HCEC 1CT (cell line): ENCODE data around the gene LSMEM2.
"Not testable (repeated sequence)": the region's sequence is repeated elsewhere in the genome, so short reads cannot be mapped to it uniquely, and the experiment has no call there.

Experiments used
- DNase-seq: peaks from one replicate; pipeline ENCODE4 v3.0.0-alpha.2; 2017

LSMEM2 gene

DNA sequence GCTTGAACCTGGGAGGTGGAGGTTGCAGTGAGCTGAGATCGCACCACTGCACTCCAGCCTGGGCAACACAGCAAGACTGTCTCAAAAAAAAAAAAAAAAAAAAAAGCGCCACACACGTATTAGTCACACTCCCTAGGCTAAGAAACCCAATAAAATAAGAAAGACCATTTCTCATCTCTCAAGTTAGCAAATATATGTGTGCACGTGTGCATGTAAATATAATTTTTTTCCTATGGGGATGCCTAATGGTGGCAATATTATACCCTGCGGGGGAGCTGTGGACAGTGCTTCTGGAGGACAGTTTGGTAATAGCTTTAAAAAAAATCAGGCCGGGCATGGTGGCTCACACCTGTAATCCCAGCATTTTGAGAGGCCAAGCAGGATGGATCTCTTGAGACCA lies 5.2 kb downstream of the LSMEM2 start:
- not testable (repeated sequence) for DNase-seq

DNA sequence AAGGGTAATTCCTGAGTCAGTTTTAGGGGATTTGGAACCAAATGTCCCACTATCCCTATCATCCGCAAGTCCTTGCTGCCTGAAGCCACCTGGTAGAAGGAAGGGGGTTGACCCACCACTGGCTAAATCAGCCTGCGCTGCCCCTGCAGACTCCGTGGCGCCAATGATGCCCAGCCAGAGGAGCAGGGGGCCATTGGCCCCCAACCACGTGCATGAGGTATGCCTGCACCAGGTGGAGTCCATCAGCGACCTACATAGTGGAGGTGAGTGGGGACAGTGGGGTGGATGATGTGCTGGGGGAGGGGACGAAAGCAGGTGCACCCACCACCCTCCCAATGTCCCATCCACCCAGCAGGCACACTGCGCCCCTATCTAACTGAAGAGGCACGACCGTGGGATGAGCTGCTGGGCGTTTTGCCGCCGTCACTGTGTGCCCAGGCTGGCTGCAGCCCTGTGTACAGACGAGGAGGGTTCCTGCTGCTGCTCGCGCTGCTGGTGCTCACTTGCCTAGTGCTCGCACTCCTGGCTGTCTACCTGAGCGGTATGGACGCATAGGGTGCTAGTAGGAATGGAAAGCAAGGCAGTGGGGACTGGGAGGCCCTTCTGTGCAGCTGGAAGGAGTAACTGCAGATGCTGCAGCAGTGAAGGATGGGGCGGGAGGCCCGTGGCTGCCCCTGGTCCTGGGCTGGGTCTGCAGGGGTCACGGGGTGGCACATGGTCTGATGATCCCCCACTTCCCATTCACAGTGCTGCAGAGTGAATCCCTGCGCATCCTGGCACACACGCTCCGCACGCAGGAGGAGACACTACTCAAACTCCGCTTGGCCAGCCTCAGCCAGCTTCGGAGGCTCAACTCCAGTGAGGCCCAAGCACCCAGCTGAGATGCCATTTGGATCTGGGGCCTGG lies 7.7 kb downstream of the LSMEM2 start:
- no peak for DNase-seq

DNA sequence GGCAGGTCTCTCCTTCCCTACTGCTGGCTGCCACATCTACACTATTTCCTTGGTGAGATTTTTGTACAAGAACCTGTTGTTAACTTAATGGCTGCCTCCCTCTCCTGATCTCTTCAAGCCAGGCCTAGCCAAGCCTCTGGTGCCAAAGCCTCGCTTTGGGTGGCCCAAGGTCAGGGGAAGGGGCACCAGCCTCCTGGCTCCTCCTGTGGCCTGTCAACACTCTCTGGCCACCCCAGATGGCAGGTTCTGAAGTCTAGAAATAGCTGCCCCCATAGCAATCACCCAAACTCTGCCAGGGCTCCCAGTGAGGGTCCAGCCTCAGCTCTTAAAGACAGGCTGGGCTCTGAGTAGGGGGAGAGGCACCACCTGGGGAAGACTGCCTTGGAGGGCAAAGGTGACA lies 8.4 kb downstream of the LSMEM2 start:
- DNase-seq, result no peak

DNA sequence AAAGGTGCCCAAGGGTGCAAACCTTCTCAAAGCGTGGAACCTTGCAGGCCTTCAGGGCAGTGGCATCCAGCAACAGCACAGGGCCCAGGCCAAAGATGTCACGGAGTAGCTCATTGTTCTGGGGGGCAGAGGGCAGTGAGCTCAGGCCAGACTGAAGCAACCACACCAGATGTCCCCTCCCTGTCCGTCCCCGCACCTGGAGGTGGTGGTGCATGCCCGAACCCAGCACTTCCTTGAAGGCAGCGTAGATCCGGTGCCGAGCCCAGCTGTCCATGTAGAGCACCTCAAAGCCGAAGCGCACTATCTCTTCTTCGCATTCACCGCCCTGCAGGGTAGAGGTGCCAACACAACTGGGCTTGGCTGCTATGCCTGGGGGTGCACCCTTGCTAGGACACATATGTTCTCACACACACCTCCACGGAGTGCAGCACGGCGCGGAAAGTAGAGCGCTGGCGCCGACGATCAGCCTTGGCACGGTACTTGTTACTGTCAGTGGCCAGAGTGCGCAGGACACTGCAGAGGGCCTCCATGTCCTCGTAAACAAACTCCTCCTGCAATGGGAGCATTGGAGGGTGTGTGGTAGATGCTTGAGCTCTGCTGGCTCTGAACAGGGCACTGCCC lies 9.6 kb downstream of the LSMEM2 start:
- DNase-seq, result no peak

DNA sequence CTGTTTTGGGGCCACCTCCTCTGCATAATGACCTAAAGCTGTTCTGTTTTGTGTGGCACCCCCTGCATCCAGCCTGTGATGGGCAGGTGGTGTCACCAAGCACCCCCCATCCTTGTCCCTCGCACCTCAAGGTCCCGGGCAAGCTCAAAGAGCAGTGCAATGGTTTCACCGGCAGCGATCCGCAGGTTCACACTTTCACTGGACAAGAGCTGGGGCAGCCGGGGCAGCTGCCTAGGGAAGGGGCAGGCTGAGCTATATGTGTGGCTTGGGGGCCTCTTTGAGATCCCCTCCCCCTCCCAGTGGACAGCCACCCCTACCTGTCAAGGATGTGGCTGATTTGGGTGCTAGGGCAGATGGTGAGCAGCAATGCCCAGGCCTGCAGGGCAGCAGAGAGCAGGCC lies 10.2 kb downstream of the LSMEM2 start:
- DNase-seq, result no peak

DNA sequence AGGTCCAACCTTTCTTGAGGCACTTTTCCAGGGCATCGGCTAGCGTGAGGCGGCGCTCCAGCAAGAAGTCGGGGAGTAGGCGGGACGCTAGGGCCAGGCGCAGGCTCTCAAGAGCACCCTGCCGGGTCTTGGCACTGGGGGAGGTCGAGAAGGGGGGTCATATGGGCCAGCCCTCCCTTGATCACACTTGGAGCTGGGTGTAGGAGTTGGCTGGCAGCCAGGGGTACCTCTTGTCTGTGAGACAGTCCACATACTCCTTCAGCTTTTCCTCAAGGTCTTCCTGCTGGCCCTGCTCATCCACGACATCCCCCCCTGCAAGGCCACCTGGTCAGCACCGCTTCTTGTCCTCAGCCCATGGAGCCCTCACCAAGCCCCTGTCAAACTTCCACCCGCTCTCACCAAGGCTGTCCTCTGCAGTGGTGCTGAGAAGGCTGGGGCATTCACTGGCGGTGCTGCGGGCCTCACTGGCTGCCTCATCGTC lies 11.3 kb downstream of the LSMEM2 start:
- DNase-seq, result no peak

DNA sequence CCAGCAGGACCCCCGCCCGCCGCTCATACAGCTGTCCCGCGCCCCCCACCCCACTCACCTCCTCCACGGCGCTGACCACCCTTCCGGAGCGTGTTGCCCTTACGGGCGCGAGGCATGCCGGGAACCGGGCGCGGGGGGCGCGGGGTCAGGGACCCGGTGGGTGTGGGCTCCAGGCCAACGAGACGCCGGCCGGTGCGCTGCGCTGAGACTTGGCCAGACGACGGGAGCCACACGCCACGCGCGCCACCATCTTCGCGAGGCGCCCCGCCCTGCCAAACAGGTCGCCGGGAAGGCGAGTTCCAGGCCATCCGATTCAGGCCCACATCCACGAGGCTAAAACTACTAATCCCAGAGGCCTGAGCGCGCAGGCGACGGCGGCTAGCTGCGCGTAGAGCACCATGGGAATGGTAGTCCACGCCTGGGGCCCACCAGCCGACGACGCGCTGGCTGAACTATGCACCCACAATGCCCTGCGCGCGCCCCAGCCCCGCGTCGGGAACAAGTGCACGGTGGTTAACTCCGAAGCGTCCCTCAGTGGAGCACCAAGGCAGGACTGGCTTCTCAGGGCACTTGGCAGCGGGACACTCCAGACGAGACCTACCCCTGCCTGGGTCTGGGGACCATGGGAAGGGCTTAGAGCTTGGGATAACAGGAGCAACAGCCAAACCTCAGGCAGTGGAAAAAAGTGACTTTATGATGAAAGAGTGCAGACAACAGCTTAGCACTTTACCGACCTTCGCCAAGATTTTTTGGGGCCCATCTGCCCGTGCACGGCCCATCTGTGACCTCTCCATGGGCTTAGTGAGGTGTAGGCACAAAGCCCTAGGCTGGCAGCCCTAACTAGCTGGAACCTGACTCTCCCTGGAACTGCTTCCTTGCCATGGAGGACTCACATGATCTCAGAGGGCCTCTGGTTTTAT lies 13.5 kb downstream of the LSMEM2 start, which contains the start of gene IFRD2:
Gene IFRD2, minus strand, starts transcription at position 271 of the 920 bp plus-strand sequence. Its CDS starts 155 bp downstream, at position 116.
- peak; percentile 99 for DNase-seq

DNA sequence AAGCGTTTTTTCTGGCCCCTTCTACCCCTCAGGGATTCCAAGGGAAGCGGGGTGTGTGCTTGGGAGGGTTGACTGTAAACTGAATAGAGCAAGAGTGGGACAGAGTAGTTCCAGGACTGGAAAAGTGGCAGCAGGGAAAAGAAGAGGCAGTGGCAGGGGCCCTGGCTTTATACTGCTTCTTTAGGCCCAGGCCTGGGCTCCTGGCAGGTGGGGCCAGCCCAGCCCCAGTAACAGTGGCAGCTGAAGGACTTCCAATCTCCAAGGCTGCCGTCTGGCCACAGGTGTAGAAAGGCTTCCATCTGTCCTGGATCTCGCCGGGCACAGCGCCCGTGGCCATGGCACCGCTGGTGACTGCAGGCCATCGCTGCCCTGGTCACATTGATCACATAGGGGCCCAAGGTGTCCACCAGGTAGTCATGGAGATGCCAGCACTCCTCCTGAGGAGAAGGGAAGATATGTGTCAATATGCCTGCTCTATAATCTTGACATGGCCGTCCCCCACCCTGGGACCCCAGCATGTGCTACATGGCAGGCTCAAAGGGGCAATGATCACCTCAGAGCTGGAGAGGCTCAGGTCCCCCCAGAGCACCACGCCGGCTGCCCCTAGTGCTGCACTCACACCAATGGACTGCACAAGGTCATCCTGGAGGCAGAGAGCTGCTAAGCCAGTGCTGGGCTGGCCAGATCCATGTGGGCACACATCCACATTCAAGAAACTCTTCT lies 14.4 kb downstream of the LSMEM2 start:
- DNase-seq, result no peak

DNA sequence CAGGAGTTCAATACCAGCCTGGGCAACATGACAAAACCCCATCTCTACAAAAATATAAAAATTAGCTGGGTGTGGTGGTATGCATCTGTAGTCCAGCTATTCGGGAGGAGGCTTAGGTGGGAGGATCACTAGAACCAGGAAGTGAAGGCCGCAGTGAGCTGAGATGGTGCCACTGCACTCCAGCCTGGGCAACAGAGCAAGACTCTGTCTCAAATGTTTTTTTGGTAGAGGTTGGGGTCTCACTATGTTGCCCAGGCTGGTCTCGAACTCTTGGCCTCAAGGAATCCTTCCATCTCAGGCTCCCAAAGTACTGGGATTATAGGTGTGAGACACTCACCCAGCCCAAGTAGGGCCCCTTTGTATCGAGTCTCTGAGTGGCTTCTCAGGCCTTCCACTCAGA lies 15.2 kb downstream of the LSMEM2 start:
- no peak for DNase-seq

DNA sequence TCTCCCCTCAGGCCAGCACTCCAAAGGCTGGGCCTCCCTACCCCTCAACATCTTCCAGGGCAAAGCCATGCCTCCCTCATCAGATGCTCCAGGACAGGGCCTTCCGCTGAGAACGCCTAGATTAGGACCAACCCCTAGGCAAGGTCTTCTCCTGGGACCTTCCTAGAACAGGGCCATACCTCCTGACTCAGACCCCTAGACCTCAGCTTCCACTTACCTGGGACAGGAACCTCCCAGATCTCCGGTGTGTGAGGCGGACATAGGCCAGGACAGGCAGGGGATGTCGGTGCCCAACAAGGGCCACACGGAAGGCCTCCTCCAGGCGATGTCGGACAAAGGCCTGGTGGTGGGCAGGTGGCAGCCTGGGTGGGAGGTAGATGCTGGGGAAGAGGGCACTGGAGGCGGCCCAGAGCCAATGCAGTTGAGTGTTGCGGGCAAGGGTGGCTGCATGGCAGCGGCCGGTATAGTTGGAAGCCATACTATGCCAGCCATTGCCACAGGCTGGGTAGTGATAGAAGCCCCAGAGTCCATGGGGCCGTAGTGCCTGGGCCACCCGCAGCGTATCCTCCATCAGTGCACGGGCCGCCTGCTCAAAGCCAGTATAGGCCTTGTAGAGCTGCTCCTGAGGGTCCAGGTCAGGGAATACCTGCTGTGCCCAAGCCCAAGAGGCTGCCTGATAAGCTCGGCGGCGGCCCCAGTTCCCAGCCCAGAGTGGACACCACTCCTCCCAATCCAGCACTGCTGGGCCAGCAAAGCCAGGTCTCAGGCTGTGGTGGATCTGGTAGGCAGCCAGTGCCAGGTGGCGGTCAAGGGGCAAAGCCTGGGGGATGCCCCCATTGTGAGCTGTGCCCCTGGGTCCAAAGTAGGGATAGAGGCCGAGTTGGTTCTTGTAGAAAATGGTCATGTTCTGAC lies 15.9 kb downstream of the LSMEM2 start:
- no peak for DNase-seq

DNA sequence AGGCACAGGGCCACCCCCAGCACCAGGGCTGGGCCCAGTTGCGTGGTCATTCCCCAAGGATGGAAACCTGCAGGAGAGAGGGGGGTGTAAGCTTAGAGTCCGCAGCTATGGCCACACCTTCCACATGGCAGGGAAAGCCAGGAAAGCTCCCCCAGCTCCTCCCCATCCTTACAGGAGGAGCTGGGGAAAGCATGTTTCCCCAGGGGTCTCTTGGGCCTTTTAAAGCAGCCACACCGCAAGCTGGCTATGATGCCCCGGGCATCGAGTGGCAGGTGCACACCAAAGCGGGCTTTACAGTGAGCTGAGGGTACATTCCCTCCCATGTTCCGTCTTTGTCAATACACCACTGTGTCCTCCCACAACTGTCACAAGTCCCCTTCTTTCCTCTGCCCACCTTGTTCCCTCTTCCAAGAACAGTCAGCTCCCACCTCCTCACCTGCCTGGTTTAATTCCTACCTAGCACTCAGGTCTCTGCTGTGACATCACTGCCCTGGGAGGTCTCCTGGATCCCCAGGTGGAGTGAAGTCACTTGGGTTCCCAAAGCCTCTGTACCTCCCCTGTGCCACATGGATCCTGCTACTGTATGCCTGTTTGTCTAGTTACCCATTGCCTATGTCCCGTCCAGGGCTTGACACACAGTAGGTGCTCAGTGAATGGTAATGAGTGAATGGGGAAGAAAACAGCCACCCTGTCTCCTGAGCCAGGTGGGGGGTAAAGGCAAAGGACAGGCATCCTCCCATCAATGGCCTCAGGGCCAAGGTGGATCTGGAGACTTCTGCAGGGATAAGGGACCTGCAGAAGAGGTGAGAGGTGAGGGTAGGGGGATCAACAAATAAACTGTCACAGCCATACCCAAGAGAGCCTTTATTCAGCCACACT lies 16.9 kb downstream of the LSMEM2 start:
- no peak for DNase-seq

DNA sequence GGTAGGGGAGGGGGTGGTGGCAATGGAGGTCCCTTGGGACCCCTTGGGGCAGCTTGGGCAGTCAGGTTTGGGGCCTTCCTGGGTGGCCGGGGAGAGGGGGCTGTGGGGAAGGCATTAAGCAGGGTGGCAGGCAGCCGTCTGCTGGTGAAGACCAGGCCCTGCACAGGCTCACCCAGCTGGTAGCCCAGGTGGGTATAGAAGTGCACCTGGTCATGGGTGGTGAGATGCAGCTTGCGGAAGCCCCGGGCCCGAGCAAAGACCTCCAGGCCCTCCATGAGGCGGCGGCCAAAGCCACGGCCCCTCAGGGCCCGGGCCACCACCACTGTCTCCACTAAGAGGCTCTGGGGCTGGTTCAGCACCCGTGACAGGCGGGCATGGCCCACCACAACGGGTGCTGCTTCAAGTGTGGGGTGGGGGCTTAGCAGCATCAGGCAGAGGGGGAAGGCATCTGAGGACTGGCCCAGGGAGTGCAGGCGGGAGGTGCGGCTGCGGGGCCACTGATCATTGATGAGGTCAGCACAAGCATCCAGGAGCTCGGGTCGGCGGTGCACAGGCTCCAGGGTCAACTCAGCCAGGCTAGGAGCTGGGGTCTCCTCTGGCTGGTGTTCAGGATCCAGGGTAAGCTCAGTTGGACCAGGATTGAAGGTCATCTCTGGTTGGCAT lies 18.0 kb downstream of the LSMEM2 start:
- no peak for DNase-seq

DNA sequence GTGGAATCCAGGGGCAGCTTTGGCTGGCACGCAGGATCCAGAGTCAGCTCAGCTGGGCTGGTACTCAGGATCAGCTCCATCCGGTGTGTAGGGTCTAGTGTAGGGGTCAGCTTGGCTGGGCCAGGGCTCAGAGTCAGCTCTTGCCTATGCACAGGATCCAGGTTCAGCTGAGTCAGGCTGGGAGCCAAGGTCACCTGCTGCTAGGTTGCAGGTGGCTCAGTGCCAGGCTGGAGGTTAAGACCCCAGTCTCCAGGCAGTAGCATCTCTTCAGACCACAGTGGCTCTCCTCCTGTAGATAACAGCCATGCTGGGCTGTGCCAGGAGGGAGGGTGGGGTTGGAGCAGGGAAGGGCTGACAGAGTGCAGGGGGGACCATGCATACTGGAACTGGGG lies 18.5 kb downstream of the LSMEM2 start:
- no peak for DNase-seq

DNA sequence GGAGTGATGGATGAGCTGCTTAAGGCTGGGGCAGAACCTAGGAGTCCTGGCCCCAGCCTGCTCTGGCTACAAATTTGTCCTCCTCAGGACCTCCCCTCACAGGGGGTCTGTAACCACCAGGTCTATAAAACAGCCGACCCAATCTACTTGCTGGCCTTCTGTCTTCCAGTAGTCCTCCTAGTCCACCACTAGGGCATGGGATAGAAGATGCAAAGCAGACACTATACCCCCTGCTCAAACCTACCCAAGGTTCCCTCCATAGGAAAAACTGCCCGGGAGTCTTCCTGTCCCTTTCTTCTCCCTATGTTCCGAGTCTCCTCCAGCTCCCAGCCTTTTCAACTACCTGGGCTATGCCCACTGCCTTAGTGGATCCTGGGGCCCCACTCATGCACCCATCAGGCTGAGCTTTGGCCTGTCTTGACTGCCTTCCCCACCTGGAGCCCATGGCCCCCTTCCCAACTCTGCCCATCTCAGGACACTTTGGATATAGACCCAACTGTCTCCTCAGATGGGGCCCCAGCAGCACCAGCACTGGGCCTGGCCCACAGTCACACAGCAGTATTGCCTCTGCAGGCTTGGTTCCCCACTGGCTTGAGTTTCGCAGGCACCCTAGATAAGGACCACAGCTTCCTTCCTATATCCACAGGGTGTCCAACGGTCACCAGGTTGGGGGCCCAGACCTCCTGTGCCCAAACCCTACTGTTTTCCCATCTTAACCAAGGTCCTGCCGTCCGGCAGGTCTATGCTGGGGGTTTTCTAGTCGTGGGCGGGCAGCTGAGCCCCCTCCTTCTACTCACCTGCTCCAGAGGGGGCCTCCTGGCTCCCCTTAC lies 19.2 kb downstream of the LSMEM2 start:
- no peak for DNase-seq

DNA sequence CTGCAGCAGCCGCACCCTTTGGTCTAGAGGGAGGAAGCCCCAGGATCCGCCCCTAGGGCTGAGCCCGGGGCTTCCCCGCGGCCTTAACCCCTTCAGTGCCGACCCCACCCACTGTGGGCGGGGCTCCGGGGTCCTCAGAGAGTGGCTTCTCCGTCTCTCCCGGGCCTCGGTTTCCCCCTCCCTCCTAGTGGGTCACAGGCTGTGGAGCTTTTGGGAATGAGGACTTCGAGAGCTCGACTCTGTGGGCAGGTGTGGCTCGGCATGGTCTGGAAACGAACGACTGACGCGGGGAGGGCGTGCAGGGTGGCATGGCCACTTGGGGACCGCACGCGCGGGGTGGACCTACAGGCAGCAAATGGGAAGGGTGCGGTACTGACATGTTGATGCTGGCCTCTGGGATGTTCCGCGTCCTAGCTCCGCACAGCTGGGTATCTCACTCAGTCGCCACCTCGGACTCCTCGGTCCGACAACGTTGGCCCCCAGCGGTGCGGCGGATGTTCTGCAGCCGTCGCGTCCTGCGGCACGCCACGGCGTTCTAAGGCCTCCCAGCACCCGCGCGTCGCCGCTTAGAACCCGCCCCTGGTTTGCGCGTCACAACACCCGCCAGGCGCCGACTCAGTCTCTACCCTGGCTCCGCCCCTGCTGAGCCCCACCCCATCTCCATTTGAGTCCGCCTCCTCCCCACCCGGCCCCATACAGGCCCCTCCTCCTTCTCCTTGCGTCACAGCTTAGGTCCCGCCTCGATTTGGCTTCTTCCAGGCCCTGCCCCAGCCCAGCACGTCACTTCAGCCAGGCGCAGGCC lies 20.1 kb downstream of the LSMEM2 start, which contains the start of the genes HYAL3 and NAA80:
Gene HYAL3, minus strand, starts transcription at position 570 of the 802 bp plus-strand sequence. CDS start 3,803 bp downstream, outside the sequence.
Gene NAA80, minus strand, starts transcription at position 570 of the 802 bp plus-strand sequence. CDS start 1,942 bp downstream, outside the sequence.
- DNase-seq, result peak; percentile 99

DNA sequence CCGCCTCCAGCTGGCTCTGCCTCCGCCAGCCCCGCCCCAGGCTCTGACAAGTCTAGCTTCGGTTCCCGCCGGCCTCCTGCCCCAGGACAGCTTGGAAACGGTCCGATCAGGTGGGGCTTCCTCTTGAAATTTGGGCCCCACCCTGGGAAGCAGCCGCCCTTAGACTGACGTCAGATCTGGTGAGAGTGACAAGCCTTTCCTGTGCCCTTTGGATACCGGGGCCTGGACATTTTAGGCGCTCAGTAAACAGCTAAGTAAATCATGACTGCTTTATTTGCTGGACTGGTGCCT lies 20.7 kb downstream of the LSMEM2 start:
- DNase-seq, result no peak

DNA sequence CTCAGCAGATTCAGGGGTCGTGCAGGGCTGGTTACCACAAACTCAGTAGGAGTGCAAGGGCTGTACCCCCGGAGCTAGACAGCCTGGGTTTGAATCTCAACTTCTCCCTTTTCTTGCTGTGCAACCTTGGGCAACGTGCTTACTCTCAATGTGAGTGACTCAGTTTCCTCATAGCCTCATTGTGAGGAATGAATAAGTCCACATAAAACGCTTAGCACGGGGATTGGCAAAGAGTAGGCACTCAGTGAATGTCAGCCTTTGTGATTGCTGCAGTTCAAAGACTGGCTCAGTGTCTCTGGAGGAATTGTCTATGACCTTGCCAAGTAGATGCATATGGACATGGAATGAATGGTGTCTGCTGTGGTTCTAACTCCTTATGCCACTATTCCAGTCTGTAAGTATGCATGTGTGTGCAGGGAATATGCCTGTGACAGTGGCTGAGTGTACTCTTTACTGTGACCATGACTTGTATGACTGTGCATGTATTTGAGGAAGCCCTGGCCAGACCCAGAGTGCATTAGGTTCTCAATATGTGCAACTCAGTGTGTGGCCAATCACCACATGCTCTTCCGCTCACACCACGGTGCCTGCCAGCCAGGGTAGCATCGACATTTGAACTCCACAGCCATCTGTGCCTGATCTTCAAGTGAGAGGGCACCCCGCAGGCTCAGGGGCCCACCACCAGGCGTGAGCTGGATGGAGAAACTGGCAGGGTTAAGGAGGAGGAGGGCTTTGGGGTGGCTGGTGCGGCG lies 21.2 kb downstream of the LSMEM2 start:
- DNase-seq, result peak; percentile 55
